ENCODE results near the gene CXCL16.
"Not testable (repeated sequence)": the region's sequence is repeated elsewhere in the genome, so short reads cannot be mapped to it uniquely, and the experiment has no call there.

CXCL16 gene

GRCh38 chr17:4719684-4720221 is 20.0 kb downstream of the CXCL16 start:
- no peak for DNase-seq

GRCh38 chr17:4719146-4719545 is 20.6 kb downstream of the CXCL16 start:
- DNase-seq = no peak

- no peak for DNase-seq
These were observed 21.5 kb downstream of the CXCL16 start for GRCh38 chr17:4718276-4718675.

- DNase-seq = no peak
These were observed 21.9 kb downstream of the CXCL16 start for GRCh38 chr17:4717791-4718190.

GRCh38 chr17:4716081-4716480 is 23.6 kb downstream of the CXCL16 start:
- DNase-seq = no peak

GRCh38 chr17:4715063-4715744 is 24.5 kb downstream of the CXCL16 start:
- DNase-seq = peak; percentile 25

- DNase-seq = not testable (repeated sequence)
These were observed 25.2 kb downstream of the CXCL16 start for GRCh38 chr17:4714340-4715062.

- no peak for DNase-seq
These were observed 27.2 kb downstream of the CXCL16 start for GRCh38 chr17:4712526-4712925.

GRCh38 chr17:4711661-4712181 is 28.0 kb downstream of the CXCL16 start:
- DNase-seq = no peak

- DNase-seq = peak; percentile 37
These were observed 28.8 kb downstream of the CXCL16 start for GRCh38 chr17:4710693-4711634.

GRCh38 chr17:4709794-4710692 is 29.7 kb downstream of the CXCL16 start, which contains the start of gene ARRB2:
Gene ARRB2, plus strand, starts transcription at chr17:4710632. Its CDS starts 90 bp downstream, at chr17:4710722.
- peak; percentile 97 for DNase-seq

GRCh38 chr17:4708436-4708835 is 31.3 kb downstream of the CXCL16 start:
- peak; percentile 38 for DNase-seq

GRCh38 chr17:4706121-4706520 is 33.6 kb downstream of the CXCL16 start:
- no peak for DNase-seq

GRCh38 chr17:4704991-4705390 is 34.7 kb downstream of the CXCL16 start:
- DNase-seq = no peak

GRCh38 chr17:4704574-4704907 is 35.2 kb downstream of the CXCL16 start:
- DNase-seq = not testable (repeated sequence)

- no peak for DNase-seq
These were observed 36.4 kb downstream of the CXCL16 start for GRCh38 chr17:4703330-4703691.

GRCh38 chr17:4701116-4701515 is 38.6 kb downstream of the CXCL16 start:
- DNase-seq = no peak

GRCh38 chr17:4699401-4700056 is 40.2 kb downstream of the CXCL16 start:
- DNase-seq = not testable (repeated sequence)

GRCh38 chr17:4696437-4696805 is 43.3 kb downstream of the CXCL16 start:
- DNase-seq = peak; percentile 9

- DNase-seq = no peak
These were observed 46.3 kb downstream of the CXCL16 start for GRCh38 chr17:4693416-4693815.

GRCh38 chr17:4691686-4692085 is 48.0 kb downstream of the CXCL16 start:
- no peak for DNase-seq
